NT2/D1 (cell line): ENCODE results near the gene PSG1.
"Not testable (repeated sequence)": the region's sequence is repeated elsewhere in the genome, so short reads cannot be mapped to it uniquely, and the experiment has no call there.

ENCODE experiments used
- SUZ12 ChIP-seq: IDR thresholded peaks from 2 replicates; pipeline ENCODE4 v1.6.1; 2011; ENCODE audit not compliant: insufficient read length, insufficient read depth; ENCODE audit errors: extremely low read depth
- YY1 ChIP-seq: IDR thresholded peaks from 2 replicates; pipeline ENCODE4 v1.6.1; 2011; ENCODE audit not compliant: insufficient read length, insufficient read depth
- ZNF274 ChIP-seq: IDR thresholded peaks from 2 replicates; pipeline ENCODE4 v1.6.1; 2011; ENCODE audit warnings: mild to moderate bottlenecking, low read depth, low read length

DNA sequence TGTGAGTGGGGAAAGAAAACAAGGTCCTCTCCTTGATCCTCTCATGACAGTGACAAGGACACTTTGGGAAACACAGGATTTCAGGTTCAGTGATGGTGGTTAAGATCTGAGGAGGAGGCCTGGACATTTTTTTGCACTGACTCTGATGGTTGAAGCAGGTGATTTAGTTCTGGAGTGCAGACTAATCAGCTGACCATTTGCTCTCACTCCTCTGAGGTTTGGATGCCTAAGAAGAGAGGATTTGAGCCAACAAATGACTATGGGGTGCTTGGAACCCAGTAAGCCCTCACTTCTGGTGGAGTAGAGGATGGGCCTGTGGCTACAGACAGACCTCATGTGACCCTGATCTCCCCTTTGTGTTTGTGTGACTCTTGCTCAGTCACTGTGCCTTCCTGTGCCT, 2.9 kb downstream of the PSG1 start:
- not testable (repeated sequence) for TF ChIP-seq YY1, ZNF274, SUZ12
